H1 (cell line): ENCODE measurements around the gene ENOX2. TPM values are rescaled to one million over a fixed set of nuclear protein-coding genes. Genes with fewer than 3 reads are reported as not detected.

ENCODE experiments used
- CHD2 ChIP-seq: IDR thresholded peaks from 2 replicates; pipeline ENCODE4 v1.6.1; 2012; ENCODE audit warnings: low read length, improper control_type of control experiment
- polyA plus RNA-seq, 7 experiments: library from polyadenylated mRNA; depleted of rRNA in 3 of 7; stranded (reverse) in 5 of 7; unstranded in 2 of 7; fragments of >200 nt in 5 of 7; fragments of 200-250 nt in 2 of 7; gene quantifications; 1 replicate in 5 of 7; 2 replicates in 1 of 7; 4 replicates in 1 of 7; pipeline versions ENCODE4 v1.2.1 to v1.2.3, GENCODE V29; 2011 to 2013; ENCODE audit warnings: missing spikeins in 2 of 7, mixed read lengths in 2 of 7
- total RNA-seq: library from RNA; stranded (reverse); fragmentation: NEBNext Ultra II Directional; extraction: Animal tissue kit (Norgen Biotek cat#: 25700); gene quantifications from 2 replicates; pipeline ENCODE4 v1.2.1, GENCODE V29; 2021

ENOX2 gene
- total and polyA plus RNA-seq, 2 of the 8 experiments (the other 6 are each of a cell fraction or from before 2014, with no cell fraction given), result 4.5 to 12.3 TPM

DNA sequence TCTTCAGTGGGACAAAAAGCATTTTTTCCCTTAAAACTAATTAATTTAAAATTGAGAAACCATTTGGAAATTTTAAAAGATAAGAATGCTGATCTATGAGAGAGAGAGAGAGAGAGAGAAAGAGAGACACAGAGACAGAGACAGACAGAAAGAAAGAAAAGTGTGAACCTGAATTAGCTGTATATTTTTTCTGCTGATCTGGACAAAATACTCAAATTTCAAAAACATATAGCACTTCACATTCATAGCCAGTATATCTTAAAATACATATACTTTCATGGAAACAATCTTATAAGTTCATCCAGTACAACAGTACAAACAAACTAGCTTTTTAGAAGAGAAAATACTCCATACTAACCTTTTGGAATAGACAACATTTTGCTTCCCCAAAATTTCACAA is 18.4 kb downstream of the ENOX2 start (continued):
- TF ChIP-seq CHD2, result no peak
